ENCODE data around the gene GRB10.

GRCh38 chr7:50644114-50644513, 138.6 kb downstream of the GRB10 start:
- no peak for TF ChIP-seq CTCF (IDR thresholded peaks at IDR 0.05)
- no peak for TF ChIP-seq POLR2AphosphoS5 (IDR thresholded peaks at IDR 0.05; ENCODE audit: insufficient read depth in 1 of 2, low read depth in 1 of 2)
